Endothelial cell of umbilical vein (primary cell): ENCODE results near the gene FKBP14. TPM values are rescaled to one million over a fixed set of nuclear protein-coding genes. Genes with fewer than 3 reads are reported as not detected.

ENCODE experiments used
- BruUV-seq: library from RNA; stranded (reverse); fragments of 400-500 nt; replicated peaks from 2 replicates; lab custom pipeline; 2021; lab: Mats Ljungman, UMichigan
- CTCF ChIA-PET: fragments of 300-600, 350-600 bp; sonication (Branson Sonifier 250); formaldehyde crosslinking; loops from one replicate; lab custom pipeline; 2021; ENCODE audit warnings: antibody characterized with exemption, inconsistent platforms; lab: Charles Lee
- POLR2A ChIA-PET: fragments of 300-600, 350-600 bp; sonication (Branson Sonifier 250); formaldehyde crosslinking; loops from one replicate; lab custom pipeline; 2021; ENCODE audit warnings: antibody characterized with exemption, inconsistent platforms; lab: Charles Lee
- DNase-seq: peaks from one replicate; pipeline ENCODE4 v3.0.0-alpha.2; 2011; ENCODE audit warnings: low read depth, low spot score
- FAIRE-seq: peaks from 2 replicates; lab custom pipeline; 2011; peaks lifted over from hg19 to GRCh38; lab: Jason Lieb, UNC
- H2AFZ ChIP-seq: 2 replicates; pipeline ENCODE4 v1.6.0; 2012; ENCODE audit warnings: low read depth, low read length, control low read depth, inconsistent platforms
- H3K27ac ChIP-seq: 2 replicates; pipeline ENCODE4 v1.5.1; 2011; ENCODE audit warnings: low read depth, mild to moderate bottlenecking, control low read depth, low read length, moderate library complexity; ENCODE audit not compliant: insufficient read depth
- H3K27me3 ChIP-seq, 2 experiments: 2 replicates each; pipeline versions ENCODE4 v1.6.0 to v1.6.1; 2011; ENCODE audit warnings: low read length in 2 of 2, mixed read lengths in 1 of 2; ENCODE audit not compliant: control insufficient read depth in 2 of 2, insufficient read depth in 2 of 2
- H3K36me3 ChIP-seq, 2 experiments: 2 replicates in 1 of 2; 3 replicates in 1 of 2; pipeline ENCODE4 v1.5.1; 2011; ENCODE audit warnings: low read length in 2 of 2, mild to moderate bottlenecking in 1 of 2, moderate library complexity in 1 of 2; ENCODE audit not compliant: control insufficient read depth in 2 of 2, insufficient read depth in 2 of 2; ENCODE audit errors: extremely low read depth in 1 of 2
- H3K4me1 ChIP-seq: 3 replicates; pipeline ENCODE4 v1.5.1; 2011; ENCODE audit warnings: mild to moderate bottlenecking, low read length; ENCODE audit not compliant: control insufficient read depth, insufficient read depth; ENCODE audit errors: extremely low read depth
- H3K4me2 ChIP-seq: 2 replicates; pipeline ENCODE4 v1.6.1; 2011; ENCODE audit warnings: low read length, control low read depth, mixed read lengths; ENCODE audit not compliant: insufficient read depth
- H3K4me3 ChIP-seq, 3 experiments: fragments of 200-600 bp in 1 of 3; sonication (generic), shearing (Covaris generic) in 1 of 3; replicated peaks in 1 of 3; 2 replicates each; pipeline ENCODE4 v1.5.1; 2011 to 2016; ENCODE audit warnings: control low read depth in 3 of 3, low read length in 3 of 3, mild to moderate bottlenecking in 2 of 3, inconsistent platforms in 1 of 3, low read depth in 1 of 3, moderate library complexity in 1 of 3; ENCODE audit not compliant: insufficient read depth in 1 of 3
- H3K79me2 ChIP-seq: 2 replicates; pipeline ENCODE4 v1.6.0; 2012; ENCODE audit warnings: low read length, inconsistent platforms; ENCODE audit not compliant: control insufficient read depth, insufficient read depth
- H3K9ac ChIP-seq: replicated peaks from 2 replicates; pipeline ENCODE3; 2011; ENCODE audit warnings: low read length, control low read depth; ENCODE audit not compliant: insufficient read depth; ENCODE audit errors: extremely low read depth
- H3K9me1 ChIP-seq: replicated peaks from 3 replicates; pipeline ENCODE4 v1.6.0; 2011; ENCODE audit warnings: mild to moderate bottlenecking, low read length; ENCODE audit not compliant: control insufficient read depth, insufficient read depth; ENCODE audit errors: extremely low read depth
- H3K9me3 ChIP-seq: replicated peaks from 2 replicates; pipeline ENCODE4 v1.5.1; 2012; ENCODE audit warnings: low read length, inconsistent platforms; ENCODE audit not compliant: control insufficient read depth, insufficient read depth
- H4K20me1 ChIP-seq: replicated peaks from 2 replicates; pipeline ENCODE3; 2011; ENCODE audit warnings: mild to moderate bottlenecking, low read length; ENCODE audit not compliant: control insufficient read depth, insufficient read depth; ENCODE audit errors: extremely low read depth
- EZH2 ChIP-seq: IDR thresholded peaks from 2 replicates; pipeline ENCODE4 v1.6.1; 2012; ENCODE audit warnings: borderline replicate concordance, low read depth, mild to moderate bottlenecking, moderate library complexity, low read length, inconsistent platforms; ENCODE audit not compliant: severe bottlenecking
- FOS ChIP-seq: IDR thresholded peaks from 2 replicates; pipeline ENCODE4 v1.6.1; 2011; ENCODE audit warnings: mild to moderate bottlenecking, low read length, moderate library complexity, borderline replicate concordance; ENCODE audit not compliant: insufficient read depth
- GATA2 ChIP-seq: IDR thresholded peaks from 2 replicates; pipeline ENCODE4 v1.7.0; 2011; ENCODE audit warnings: low read depth, mild to moderate bottlenecking, moderate library complexity, mixed read lengths, low read length; ENCODE audit not compliant: insufficient read length, insufficient read depth
- JUN ChIP-seq: IDR thresholded peaks from 2 replicates; pipeline ENCODE4 v1.6.1; 2011; ENCODE audit warnings: borderline replicate concordance, low read depth; ENCODE audit not compliant: insufficient read length, insufficient read depth
- MYC ChIP-seq: IDR thresholded peaks from one replicate; pipeline ENCODE4 v1.6.1; 2011; ENCODE audit warnings: mild to moderate bottlenecking, low read depth, low read length
- POLR2A ChIP-seq: IDR thresholded peaks from 2 replicates; pipeline ENCODE4 v1.6.1; 2012; ENCODE audit warnings: low read depth, mild to moderate bottlenecking, control low read depth, low read length
- POLR2AphosphoS5 ChIP-seq: IDR thresholded peaks from 2 replicates; pipeline ENCODE4 v1.6.1; 2012; ENCODE audit warnings: low read depth, mild to moderate bottlenecking, control low read depth, low read length, moderate library complexity; ENCODE audit not compliant: insufficient read depth
- dilution Hi-C: fragments of 300-500 bp; cut with MboI; formaldehyde crosslinking; loops from one replicate; pipeline ENCODE4 v1.15.0; 2019; ENCODE audit warnings: low sequenced_read_pairs; ENCODE audit not compliant: extremely low pct_ligation_motif_present
- intact Hi-C: fragments of 100-400 bp; cut with micrococcal nuclease; formaldehyde crosslinking; loops from one replicate; pipeline ENCODE4 v1.10.0; 2022
- polyA plus RNA-seq, 4 experiments: library from polyadenylated mRNA; depleted of rRNA in 3 of 4; stranded (reverse) in 3 of 4; unstranded in 1 of 4; fragments of >200 nt; gene quantifications; 2 replicates each; pipeline versions ENCODE4 v1.2.1 to v1.2.3, GENCODE V29; 2011 to 2012; ENCODE audit warnings: missing spikeins in 1 of 4
- total RNA-seq: library from RNA; stranded (reverse); gene quantifications from 2 replicates; pipeline ENCODE4 v1.2.3, GENCODE V29; 2021
- TF ChIP-seq, protein P1 (sequence below), 2 donors: IDR thresholded peaks; 1 replicate in 1 of 2; 2 replicates in 1 of 2; pipeline ENCODE4 v1.5.1; 2011; ENCODE audit warnings: low read length in 2 of 2, mild to moderate bottlenecking in 2 of 2, moderate library complexity in 2 of 2, control low read depth in 1 of 2, inconsistent platforms in 1 of 2, low read depth in 1 of 2; ENCODE audit not compliant: insufficient read depth in 1 of 2; ENCODE audit errors: extremely low read depth in 1 of 2
- TF ChIP-seq, protein P2 (sequence below): IDR thresholded peaks from 2 replicates; pipeline ENCODE4 v1.6.1; 2011; ENCODE audit not compliant: insufficient read depth, insufficient read length

The FKBP14 gene
- total and polyA plus RNA-seq, 2 donors (not counting 3 experiments of a cell fraction or from before 2014, with no cell fraction given), result 9.8 to 37.4 TPM

GRCh38 chr7:30010021-30010420, 16.5 kb downstream of the FKBP14 start:
- Histone ChIP-seq H3K27ac (no peak overlapping the region), H4K20me1 (no peaks in the 10 kb centered on the region), H2AFZ (no peak overlapping the region), H3K36me3 (peaks cover 2 to 3% of the 10 kb centered on the region in 2 experiments), H3K9me3 (no peaks in the 10 kb centered on the region), H3K9me1 (no peaks in the 10 kb centered on the region), H3K4me2 (no peak overlapping the region), H3K27me3 (no peaks in the 10 kb centered on the region), H3K4me1 (no peaks in the 10 kb centered on the region), H3K9ac (no peak overlapping the region), H3K4me3 (no peak overlapping the region), H3K79me2 (no peaks in the 10 kb centered on the region)
- intact Hi-C loops (no loop called here), dilution Hi-C loops (no loop called here)
- no peak for DNase-seq
- ChIA-PET POLR2A (no interaction called here), CTCF (no interaction called here)
- no TSS peak for BruUV-seq
- FAIRE-seq, result no peak
- TF ChIP-seq FOS, result no peak
- no peak for TF ChIP-seq GATA2
- no peak for TF ChIP-seq POLR2AphosphoS5
- TF ChIP-seq JUN, result no peak
- TF ChIP-seq EZH2, result no peak
- TF ChIP-seq MYC, result no peak
- no peak for TF ChIP-seq POLR2A
- TF ChIP-seq, protein P1, sequence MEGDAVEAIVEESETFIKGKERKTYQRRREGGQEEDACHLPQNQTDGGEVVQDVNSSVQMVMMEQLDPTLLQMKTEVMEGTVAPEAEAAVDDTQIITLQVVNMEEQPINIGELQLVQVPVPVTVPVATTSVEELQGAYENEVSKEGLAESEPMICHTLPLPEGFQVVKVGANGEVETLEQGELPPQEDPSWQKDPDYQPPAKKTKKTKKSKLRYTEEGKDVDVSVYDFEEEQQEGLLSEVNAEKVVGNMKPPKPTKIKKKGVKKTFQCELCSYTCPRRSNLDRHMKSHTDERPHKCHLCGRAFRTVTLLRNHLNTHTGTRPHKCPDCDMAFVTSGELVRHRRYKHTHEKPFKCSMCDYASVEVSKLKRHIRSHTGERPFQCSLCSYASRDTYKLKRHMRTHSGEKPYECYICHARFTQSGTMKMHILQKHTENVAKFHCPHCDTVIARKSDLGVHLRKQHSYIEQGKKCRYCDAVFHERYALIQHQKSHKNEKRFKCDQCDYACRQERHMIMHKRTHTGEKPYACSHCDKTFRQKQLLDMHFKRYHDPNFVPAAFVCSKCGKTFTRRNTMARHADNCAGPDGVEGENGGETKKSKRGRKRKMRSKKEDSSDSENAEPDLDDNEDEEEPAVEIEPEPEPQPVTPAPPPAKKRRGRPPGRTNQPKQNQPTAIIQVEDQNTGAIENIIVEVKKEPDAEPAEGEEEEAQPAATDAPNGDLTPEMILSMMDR (IDR thresholded peaks at IDR 0.05; ENCODE audit: extremely low read depth in 1 of 2, insufficient read depth in 1 of 2, low read depth in 1 of 2, low read length in 2 of 2), result no peak
- TF ChIP-seq, protein P2, sequence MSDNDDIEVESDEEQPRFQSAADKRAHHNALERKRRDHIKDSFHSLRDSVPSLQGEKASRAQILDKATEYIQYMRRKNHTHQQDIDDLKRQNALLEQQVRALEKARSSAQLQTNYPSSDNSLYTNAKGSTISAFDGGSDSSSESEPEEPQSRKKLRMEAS, result no peak
